NOMO-1 (cell line): ENCODE data around the gene BTD.
A peak's percentile ranks its signal among the peaks of the same experiment; 100 is the strongest.

Experiments used
- DNase-seq, 2 experiments: peaks; one replicate each; lab custom pipeline; 2025; ENCODE audit not compliant: unreplicated experiment in 2 of 2; lab: John Stamatoyannopoulos, UW

The BTD gene, protein sequence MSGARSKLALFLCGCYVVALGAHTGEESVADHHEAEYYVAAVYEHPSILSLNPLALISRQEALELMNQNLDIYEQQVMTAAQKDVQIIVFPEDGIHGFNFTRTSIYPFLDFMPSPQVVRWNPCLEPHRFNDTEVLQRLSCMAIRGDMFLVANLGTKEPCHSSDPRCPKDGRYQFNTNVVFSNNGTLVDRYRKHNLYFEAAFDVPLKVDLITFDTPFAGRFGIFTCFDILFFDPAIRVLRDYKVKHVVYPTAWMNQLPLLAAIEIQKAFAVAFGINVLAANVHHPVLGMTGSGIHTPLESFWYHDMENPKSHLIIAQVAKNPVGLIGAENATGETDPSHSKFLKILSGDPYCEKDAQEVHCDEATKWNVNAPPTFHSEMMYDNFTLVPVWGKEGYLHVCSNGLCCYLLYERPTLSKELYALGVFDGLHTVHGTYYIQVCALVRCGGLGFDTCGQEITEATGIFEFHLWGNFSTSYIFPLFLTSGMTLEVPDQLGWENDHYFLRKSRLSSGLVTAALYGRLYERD

DNA sequence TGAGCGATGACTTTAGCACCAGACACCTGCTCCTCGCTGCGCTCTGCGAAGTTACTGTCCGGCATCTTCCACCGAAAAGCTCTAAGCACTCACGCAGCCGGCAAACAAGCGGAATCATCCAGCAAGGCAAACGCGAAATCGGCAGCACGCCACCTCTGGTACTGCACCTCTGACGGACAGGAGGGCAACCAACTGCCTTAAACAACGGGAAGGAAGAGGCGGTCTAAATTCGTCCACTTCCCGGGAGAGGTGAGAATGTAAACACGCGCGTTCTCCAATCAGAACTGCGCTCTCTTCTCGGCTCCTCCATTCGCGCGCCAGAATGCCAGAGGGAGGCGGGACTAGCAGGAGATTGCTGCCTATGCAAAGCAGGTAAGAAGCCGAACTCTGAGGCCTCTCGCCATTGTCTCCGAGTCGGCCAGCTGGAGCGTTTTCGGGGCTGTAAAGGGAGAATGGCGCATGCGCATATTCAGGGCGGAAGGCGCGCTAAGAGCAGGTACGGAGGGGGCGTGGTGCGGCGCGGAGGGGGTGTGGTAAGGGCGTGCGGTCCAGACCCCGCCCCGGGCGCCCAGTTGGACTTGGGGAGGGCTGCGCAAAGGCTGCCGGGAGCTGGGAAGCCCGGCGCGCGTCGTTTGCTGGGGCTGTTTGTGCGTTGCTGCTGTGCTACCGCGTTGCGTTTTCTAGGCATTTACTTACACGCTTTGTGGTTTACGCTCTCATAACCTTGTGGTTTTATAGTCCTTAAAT lies at the start of gene BTD, which contains the start of gene HACL1:
Gene BTD (plus strand): TSS at position 347 of the 747 bp plus-strand sequence. CDS start 33,695 bp downstream, outside the sequence.
Gene HACL1 (minus strand): TSS at position 171 of the 747 bp plus-strand sequence. CDS start 106 bp downstream, at position 65.
- no peak for DNase-seq

DNA sequence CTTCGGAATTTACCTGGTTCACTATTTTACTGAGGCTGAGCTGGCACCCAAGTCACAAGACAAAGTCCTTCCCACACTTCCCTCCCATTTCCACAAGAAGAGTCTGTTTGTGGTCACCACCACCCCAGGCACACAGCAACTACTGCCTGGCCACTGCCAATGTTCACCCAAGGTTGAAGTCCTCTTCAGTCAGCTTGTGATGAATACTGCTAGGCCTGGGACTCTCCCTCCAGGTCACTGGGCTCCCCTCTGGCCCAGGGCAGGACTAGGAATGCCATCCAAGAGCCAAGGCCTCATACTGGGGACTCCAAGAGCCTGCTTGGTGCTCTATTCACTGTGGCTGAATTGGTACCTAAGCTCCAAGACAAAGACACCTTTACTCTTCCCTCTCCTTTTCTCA lies 49.6 kb upstream of the BTD start:
- DNase-seq = no peak

DNA sequence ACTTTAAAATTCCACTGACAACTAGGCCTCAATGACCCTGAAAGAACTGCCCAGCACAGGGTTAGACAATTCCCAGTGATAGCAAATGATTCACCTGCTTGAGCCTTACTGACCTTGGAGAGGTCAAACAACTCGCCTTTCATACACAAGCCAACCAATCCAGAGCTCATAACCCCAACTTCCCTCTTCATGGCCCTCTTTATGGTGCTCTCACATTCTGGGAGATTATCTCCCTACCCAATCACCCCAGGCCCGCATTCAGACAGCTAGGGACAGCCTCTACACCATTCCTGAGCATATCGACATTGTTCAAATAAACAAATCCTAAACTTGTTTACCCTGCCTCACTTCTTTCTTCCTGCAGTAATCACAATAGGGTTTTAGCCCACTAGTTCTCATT lies 47.8 kb upstream of the BTD start:
- DNase-seq = no peak

DNA sequence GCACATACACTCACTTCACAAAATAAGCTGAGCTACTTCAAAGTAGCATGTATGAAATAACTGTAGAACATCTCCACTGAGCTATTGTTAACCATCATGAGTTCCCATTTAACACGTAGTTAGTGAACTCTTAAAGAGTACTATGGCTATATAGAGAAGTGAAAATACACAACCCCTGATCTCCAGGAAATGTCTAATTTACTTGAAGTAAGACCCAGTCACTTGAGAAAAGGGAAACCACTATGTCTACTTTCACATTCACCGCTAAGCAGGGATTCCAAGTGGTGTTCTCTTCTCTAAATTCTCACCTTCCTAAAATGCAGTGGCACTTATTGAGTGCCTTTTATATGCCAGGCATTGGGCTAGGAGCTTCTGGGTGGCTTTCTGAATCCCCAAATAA lies 45.0 kb upstream of the BTD start:
- peak; percentile 50 to 98 for DNase-seq

DNA sequence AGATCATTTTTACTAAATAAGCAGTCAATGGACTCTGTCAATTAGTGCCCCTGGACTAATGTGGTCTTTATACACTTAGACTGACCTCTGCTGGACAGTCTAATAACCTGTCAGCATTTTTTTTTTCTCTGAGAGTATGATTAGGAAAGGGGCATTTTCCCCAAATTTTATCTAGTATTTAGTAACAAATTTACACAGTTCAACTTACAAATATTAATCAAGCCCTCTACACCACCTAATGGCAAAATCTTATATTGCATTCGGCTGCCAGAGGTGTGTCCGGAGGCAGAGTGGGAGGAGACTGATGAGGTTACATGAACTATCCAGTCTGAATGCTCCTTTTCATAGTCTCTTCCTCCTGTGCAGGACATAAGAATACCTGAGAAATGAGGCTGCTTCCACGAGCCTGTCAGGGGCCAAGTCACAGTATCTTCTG lies 44.0 kb upstream of the BTD start:
- DNase-seq = peak; percentile 48 to 68

DNA sequence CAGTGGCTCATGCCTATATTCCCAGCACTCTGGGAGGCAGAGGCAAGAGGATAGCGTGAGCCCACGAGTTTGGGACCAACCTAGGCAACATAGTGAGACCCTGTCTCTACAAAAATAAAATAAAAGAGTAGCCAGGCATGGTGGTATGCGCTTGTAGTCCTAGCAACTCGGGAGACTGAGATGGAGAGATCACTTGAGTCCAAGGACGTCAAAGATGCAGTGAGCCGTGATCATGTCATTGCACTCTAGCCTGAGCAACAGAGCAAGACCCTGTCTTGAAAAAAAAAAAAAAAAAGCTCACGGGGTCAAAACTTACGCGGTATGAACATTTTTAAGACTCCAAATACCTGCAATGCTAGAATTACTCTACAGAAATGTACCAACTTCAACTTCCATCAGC lies 43.0 kb upstream of the BTD start:
- no peak for DNase-seq

DNA sequence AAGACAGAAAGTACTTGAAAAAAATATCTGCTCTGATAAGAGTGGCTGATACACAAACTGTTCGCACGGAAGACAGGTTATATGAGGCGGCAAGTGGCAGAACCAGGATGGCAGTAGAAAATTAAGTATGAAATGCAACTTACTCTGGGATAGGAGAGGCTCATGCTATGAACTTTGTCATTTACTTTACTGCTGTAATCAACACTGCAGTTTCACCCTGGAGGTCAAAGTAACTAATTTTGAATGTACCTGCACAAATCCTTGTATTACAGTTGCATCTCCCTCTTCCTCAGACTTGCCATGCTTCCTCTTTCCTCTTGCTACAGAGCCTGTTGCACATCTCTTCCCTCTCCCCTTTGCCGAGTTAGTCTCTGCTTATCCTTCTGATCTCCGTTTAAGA lies 39.0 kb upstream of the BTD start:
- no peak for DNase-seq

DNA sequence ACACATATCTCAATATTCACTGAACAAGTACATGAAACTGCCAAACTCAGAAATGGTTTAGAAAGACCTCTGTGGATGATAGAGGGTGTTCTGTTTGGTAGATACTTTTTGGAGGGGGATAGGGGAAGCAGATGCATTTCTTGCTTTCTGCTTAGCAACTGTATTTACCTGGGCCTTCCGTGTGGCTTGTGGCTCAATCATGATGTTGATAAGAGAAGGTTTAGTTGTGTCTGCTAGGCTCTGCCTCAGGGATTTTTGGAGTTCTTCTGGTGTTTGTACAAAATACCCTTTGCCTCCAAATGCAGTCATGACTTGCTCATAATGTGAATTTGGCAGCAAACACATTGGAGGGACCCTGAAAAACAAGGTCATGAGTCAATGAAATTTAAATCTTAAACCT lies 38.4 kb upstream of the BTD start:
- DNase-seq = no peak

DNA sequence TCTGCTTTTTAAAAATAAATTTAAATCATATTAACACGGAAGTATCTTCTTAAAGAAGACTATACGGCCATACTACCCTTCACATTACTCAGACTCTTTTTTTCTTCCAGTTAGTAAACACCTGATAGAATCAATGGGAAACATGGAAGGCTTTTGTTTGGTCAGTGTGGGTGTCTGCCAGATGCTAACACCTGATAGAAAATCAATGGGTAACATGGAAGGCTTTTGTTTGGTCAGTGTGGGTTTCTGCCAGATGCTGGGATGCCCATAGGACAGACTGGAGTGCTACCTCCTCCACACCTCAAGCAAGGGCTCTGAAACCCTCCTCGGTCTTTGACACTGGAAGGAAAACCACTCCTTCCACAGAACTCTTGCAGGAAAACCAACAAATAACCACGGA lies 29.4 kb upstream of the BTD start:
- no peak for DNase-seq

DNA sequence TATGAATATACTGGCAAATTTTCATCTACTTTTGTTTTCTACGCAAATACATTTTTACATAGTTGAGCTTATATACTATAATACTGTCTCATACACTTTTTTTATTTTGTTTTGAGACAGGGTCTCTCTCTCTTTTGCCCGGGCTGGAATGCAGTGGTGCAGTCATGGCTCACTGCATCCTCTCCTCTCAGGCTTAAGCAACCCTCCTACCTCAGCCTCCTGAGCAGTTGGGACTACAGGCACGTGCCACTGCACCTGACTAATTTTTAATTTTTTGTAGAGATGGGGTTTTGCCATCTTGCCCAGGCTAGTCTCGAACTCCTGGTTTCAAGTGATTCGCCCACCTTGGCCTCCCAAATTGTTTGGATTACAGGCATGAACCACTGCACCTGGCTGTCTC lies 26.1 kb upstream of the BTD start:
- no peak for DNase-seq

DNA sequence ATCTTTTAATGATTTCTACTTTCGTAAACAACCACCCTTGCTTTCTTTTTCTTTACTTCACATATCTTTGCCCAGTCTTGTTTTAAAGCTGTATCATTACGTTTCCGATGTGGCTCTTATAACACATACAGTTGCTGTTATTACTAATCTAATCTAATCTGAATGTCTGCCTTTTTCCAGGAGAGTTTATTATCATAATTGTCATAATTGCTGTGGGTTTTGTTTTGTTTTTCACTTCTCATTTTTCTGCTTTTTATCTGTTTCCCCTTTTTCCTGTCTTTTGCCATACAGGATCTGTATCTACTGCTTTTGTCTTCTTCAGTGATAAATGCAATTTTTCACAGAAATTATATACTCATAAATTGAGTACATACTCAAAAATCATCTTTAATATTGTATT lies 25.1 kb upstream of the BTD start:
- peak; percentile 65 to 93 for DNase-seq

DNA sequence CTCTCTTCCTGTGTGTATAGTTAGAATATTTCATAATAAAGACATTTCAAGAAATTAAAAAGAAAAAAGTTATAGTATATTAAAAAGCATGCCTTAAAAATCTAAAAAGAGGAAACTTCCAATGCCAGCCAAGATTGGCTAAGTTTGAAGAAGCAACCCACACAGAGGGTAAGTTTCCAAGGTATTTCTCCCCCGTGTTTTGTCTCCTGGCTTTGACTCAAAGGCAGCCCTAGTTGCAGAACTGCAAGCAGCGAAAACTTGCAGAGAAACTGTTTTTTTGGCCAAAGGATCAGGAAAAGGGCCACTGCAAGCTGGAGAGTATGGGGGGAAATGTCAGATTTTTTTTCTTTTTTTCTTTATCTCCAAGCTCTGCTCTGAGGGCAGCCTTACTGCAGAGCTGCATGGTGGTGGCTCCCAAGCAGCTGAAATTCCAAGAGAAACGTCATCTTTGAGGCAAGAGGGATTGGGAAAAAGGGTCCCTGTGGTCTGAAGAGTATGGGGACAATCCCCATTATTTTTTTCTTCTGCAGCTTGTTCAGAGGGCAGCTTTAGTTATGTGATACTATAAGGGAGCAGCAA lies 23.2 kb upstream of the BTD start:
- DNase-seq = peak; percentile 3 to 13

DNA sequence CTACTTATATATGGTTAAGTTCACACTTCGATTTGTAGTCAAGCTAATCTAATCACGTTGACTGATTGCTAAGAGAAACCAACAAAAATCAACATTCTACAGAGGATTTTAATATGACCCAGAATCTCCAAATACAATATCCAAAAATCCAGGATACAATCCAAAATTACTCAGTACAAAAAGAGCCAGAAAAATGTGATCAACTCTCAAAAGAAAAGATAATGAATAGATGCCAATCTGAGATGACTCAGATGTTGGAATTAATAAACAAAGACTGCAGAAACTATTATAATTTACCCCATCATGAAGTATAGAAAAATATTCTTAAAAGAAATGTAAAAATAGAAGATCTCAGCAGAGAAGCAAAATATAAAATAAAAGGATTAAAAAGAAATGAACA lies 22.5 kb upstream of the BTD start:
- DNase-seq = no peak

DNA sequence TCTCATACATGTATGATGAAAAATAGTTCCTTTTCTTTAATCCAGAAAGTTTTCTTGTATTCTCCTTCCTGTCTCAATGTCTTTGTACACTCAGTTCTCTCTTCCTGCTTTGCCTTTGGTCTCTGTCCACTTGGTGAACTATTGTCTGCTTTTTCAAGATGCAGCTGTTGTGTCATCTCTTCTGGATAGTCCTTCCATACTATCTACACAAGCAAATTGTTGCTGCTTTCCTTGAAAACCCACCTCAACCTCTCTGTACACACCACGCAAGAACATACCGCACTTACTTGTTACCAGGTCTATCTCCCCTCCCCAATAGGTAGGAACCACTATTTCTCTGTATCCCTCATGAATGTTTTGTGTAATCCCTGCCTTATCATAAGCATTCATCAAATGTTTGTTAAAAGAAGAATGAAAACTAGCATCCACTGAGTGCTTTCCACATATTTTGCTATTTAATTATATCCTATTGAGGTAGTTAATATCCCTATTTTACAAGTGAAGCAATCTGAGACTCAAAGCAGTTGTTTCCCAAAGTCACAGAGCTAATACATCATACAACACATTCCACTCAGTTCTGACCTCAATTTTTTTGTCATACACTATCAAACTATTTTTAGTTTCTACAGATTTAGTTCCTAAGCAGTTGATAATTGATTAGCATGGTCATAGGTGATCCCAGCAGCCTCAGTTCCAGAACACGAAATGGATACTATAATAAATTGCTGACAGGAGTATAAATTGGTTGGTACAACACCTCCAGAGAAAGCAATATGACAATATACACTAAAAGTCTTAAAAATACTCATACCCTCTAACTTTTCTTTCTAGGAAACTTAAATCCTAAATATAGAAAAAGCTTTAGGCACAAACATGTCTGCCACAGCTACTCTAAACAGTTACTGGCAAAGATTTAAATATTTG lies 19.8 kb upstream of the BTD start:
- DNase-seq = no peak

DNA sequence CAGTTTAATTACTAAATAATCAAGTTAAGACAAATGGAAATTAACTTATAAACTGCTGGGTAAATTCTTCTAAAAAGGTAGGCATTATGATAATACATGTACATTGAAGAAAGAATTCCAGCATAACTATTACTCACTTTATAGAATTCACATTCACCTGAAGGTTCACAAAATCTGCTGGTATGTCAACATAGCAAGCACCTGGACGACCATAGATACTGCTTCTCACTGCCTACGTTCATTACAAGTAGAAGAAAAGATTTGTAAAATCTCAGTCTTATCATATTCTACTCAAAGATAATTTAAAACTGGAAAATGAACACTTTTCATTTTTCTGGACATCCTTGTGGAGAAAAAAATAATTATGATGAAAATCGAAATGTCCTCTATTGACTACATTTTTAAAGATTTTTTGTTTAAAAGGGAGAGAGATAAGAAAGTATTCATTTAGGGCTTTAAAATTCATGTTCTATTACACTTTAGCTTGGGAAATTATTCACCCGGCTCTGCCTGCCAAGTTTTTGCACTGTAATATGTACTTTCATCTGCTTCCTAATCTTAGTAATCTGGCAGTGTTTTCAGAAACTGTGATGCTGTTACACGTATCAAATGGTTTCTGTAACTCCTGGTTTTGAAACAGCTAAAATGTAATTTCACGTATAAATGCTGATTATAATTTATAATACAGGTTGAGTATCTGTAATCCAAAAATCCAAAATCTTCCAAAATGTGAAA lies 16.3 kb upstream of the BTD start:
- DNase-seq = no peak

DNA sequence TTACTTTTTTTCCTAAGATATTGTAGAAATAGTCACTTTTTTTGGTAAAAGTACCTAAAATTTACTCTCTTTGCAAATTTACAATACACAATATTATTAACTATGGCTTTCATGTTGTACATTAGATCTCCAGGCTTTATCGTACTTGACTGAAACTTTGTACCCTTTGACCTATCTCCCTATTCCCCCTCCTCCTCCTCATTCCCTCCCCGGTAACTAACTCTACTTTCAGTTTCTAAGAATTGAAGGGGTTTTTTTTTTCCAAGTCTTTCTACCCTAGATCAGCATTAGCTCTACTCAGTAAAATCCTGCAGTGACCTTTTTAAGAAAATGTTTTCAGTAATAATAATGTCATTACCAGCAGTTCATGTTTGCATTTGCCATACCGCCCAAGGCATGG lies 10.3 kb upstream of the BTD start:
- DNase-seq = no peak

DNA sequence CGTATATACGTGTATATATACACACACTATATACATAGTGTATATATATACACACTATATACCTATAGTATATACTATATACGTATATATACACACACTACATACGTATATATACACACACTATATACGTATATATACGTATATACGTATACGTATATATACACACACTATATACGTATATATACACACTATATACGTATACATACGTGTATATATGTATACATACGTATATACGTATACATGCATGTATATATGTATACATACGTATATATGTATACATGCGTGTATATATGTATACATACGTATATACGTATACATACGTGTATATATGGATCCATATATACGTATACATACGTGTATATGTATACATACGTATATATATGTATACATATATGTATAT lies 9.6 kb upstream of the BTD start:
- DNase-seq = no peak

DNA sequence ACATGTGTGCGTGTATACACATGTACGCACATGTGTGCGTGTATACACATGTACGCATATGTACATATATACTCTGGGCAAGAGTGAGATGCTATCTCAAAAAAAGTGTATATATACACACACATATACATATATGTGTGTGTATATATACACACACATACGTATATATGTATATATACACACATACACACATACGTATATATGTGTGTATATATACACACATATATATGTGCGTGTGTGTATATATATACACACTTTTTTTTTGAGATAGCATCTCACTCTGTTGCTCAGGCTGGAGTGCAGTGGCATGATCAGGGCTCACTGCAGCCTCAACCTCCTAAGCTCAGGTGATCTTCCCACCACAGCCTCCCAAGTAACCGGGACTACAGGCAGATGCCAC lies 8.6 kb upstream of the BTD start:
- no peak for DNase-seq

DNA sequence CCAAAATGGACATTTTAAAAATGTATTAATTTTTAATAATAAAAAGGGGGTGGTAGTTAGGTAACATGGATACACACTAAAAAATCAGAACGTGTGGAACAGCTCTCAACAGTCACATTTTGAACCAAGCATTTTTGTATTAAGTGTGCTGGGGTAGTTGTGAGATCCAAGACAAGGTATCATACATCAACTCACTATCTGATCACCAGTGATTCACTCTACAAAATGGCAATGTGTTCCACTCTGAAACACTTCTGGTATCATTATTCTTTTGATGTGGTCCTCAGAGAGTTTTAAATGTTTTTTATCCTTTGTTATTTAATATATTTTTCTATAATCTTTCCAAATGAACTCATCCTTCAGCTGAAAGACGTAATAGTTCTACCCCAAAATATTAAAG lies 5.6 kb upstream of the BTD start:
- no peak for DNase-seq

DNA sequence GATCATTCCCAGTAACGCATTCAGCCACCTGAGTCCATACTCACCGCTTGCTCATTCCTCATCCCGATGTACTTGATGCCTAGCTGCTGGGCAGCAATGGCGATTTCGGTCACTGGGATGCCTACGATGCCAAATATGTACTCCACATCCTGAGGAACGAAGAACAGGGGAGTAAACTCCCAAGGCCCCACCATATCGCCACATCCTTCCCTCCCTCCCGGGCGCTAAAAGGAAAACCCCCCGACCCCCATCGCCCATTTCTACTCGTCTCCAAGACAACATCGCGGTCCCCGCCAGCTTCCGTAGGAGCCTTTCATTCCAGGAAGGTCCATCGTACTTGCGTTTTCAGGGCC lies 523 bp upstream of the BTD start:
- no peak for DNase-seq
